HCT116 (cell line): Measurements from ENCODE around the gene FECH. TPM values are rescaled to one million over a fixed set of nuclear protein-coding genes. Genes with fewer than 3 reads are reported as not detected.

ENCODE experiments used
- ATAC-seq: fragments of 200-7000 bp; cut with Tn5 transposase; 2 replicates; pipeline ENCODE4 v1.9.1; 2020; ENCODE audit warnings: mild to moderate bottlenecking, moderate library complexity
- BruUV-seq: library from RNA; stranded (reverse); fragments of 400-500 nt; replicated peaks from 2 replicates; lab custom pipeline; 2021; lab: Mats Ljungman, UMichigan
- CTCF ChIA-PET: fragments of 300-600 bp; sonication (Branson Sonifier 250); formaldehyde crosslinking; loops from one replicate; lab custom pipeline; 2021; ENCODE audit warnings: antibody characterized with exemption; lab: Charles Lee
- POLR2A ChIA-PET: fragments of 300-600, 350-600 bp; sonication (Branson Sonifier 250); formaldehyde crosslinking; loops from one replicate; lab custom pipeline; 2021; ENCODE audit warnings: antibody characterized with exemption; lab: Charles Lee
- RAD21 ChIA-PET, 2 experiments: fragments of 300-600 bp; sonication (Branson Sonifier 250); formaldehyde crosslinking; loops; one replicate each; lab custom pipeline; 2023; ENCODE audit warnings: low total read pairs in 2 of 2; ENCODE audit not compliant: uncharacterized antibody in 2 of 2, unreplicated experiment in 2 of 2, low non-redundant PET in 1 of 2; lab: Charles Lee
- DNase-seq: peaks from one replicate; pipeline ENCODE4 v3.0.0-alpha.2; 2010; ENCODE audit warnings: low read depth, low spot score
- H2AFZ ChIP-seq: fragments of 200-600 bp; shearing (Covaris generic), sonication (generic); 2 replicates; pipeline ENCODE4 v1.6.1; 2017; ENCODE audit warnings: low read depth, mixed run types, mixed read lengths, antibody characterized with exemption, low read length; ENCODE audit not compliant: poor library complexity, severe bottlenecking
- H3K27ac ChIP-seq: 2 replicates; pipeline ENCODE4 v1.5.1; 2012; ENCODE audit warnings: low read depth, low read length
- H3K27me3 ChIP-seq: fragments of 200-600 bp; sonication (generic); 2 replicates; pipeline ENCODE4 v1.6.1; 2016; ENCODE audit warnings: mixed run types, low read length, mixed read lengths; ENCODE audit not compliant: insufficient read depth
- H3K36me3 ChIP-seq, 2 experiments: fragments of 200-500 bp in 1 of 2; fragments of 200-600 bp in 1 of 2; sonication (Bioruptor generic) in 1 of 2; sonication (generic) in 1 of 2; 2 replicates each; pipeline versions ENCODE4 v1.5.1 to v1.6.1; 2014 to 2016; ENCODE audit warnings: low read length in 2 of 2, inconsistent platforms in 1 of 2, mixed read lengths in 1 of 2, mixed run types in 1 of 2; ENCODE audit not compliant: insufficient read depth in 2 of 2, control insufficient read depth in 1 of 2
- H3K4me1 ChIP-seq, 2 experiments: fragments of 200-600 bp in 1 of 2; sonication (generic) in 1 of 2; 2 replicates each; pipeline versions ENCODE4 v1.5.1 to v1.6.1; 2012 to 2017; ENCODE audit warnings: low read length in 2 of 2, inconsistent platforms in 1 of 2, mild to moderate bottlenecking in 1 of 2, mixed read lengths in 1 of 2, mixed run types in 1 of 2, moderate library complexity in 1 of 2; ENCODE audit not compliant: insufficient read depth in 2 of 2, control insufficient read depth in 1 of 2
- H3K4me2 ChIP-seq: fragments of 200-600 bp; sonication (generic); 2 replicates; pipeline ENCODE4 v1.6.1; 2017; ENCODE audit warnings: mixed run types, low read length, mixed read lengths
- H3K4me3 ChIP-seq, 2 experiments: fragments of 200-600 bp in 1 of 2; sonication (generic) in 1 of 2; replicated peaks in 1 of 2; 2 replicates each; pipeline ENCODE4 v1.5.1; 2011 to 2016; ENCODE audit warnings: low read length in 2 of 2, control low read depth in 1 of 2, low read depth in 1 of 2, mild to moderate bottlenecking in 1 of 2, mixed read lengths in 1 of 2, mixed run types in 1 of 2
- H3K79me2 ChIP-seq: fragments of 200-600 bp; sonication (generic); 2 replicates; pipeline ENCODE4 v1.6.1; 2017; ENCODE audit warnings: mild to moderate bottlenecking, mixed run types, low read length, moderate library complexity, mixed read lengths; ENCODE audit not compliant: insufficient read depth
- H3K9ac ChIP-seq: fragments of 200-600 bp; sonication (generic); 2 replicates; pipeline ENCODE4 v1.6.1; 2016; ENCODE audit warnings: low read length, mixed read lengths
- H3K9me2 ChIP-seq: fragments of 200-600 bp; sonication (generic), shearing (Covaris generic); 2 replicates; pipeline ENCODE4 v1.6.1; 2017; ENCODE audit warnings: mixed run types, mild to moderate bottlenecking, moderate library complexity; ENCODE audit not compliant: insufficient read depth
- H3K9me3 ChIP-seq, 2 experiments: fragments of 200-500 bp in 1 of 2; fragments of 200-600 bp in 1 of 2; sonication (Bioruptor generic) in 1 of 2; sonication (generic) in 1 of 2; 2 replicates each; pipeline ENCODE4 v1.6.1; 2014 to 2017; ENCODE audit warnings: low read length in 2 of 2, mixed read lengths in 2 of 2, inconsistent platforms in 1 of 2, low read depth in 1 of 2, mild to moderate bottlenecking in 1 of 2, mixed run types in 1 of 2, moderate library complexity in 1 of 2; ENCODE audit not compliant: control insufficient read depth in 1 of 2, insufficient read depth in 1 of 2
- H4K20me1 ChIP-seq: fragments of 200-600 bp; sonication (generic), shearing (Covaris generic); 2 replicates; pipeline ENCODE4 v1.6.1; 2017; ENCODE audit warnings: mixed run types, mild to moderate bottlenecking, moderate library complexity; ENCODE audit not compliant: insufficient read depth
- ATF3 ChIP-seq: IDR thresholded peaks from 2 replicates; pipeline ENCODE4 v1.6.1; 2012
- CBX3 ChIP-seq: IDR thresholded peaks from 2 replicates; pipeline ENCODE4 v1.6.1; 2012; ENCODE audit warnings: low read depth
- CEBPB ChIP-seq: IDR thresholded peaks from 2 replicates; pipeline ENCODE4 v1.6.1; 2012; ENCODE audit warnings: low read depth
- CTCF ChIP-seq, 3 experiments: fragments of 200-600 bp in 1 of 3; sonication (generic) in 1 of 3; IDR thresholded peaks in 2 of 3; conservative IDR thresholded peaks in 1 of 3; 2 replicates each; pipeline ENCODE4 v1.5.1; 2012 to 2017; ENCODE audit warnings: low read depth in 2 of 3, low read length in 2 of 3, antibody characterized with exemption in 1 of 3, borderline replicate concordance in 1 of 3, control low read depth in 1 of 3, mild to moderate bottlenecking in 1 of 3, mixed read lengths in 1 of 3, mixed run types in 1 of 3, moderate library complexity in 1 of 3; ENCODE audit not compliant: insufficient read depth in 1 of 3
- ELF1 ChIP-seq: IDR thresholded peaks from 2 replicates; pipeline ENCODE4 v1.6.1; 2012; ENCODE audit warnings: low read depth, borderline replicate concordance
- EZH2 ChIP-seq: fragments of 200-600 bp; sonication (generic); IDR thresholded peaks from 2 replicates; pipeline ENCODE4 v1.6.1; 2017; ENCODE audit warnings: antibody characterized with exemption, mixed run types
- EZH2phosphoT487 ChIP-seq: fragments of 200-600 bp; IDR thresholded peaks from 2 replicates; pipeline ENCODE4 v1.6.1; 2018; ENCODE audit warnings: antibody characterized with exemption, borderline replicate concordance
- FOSL1 ChIP-seq: IDR thresholded peaks from 2 replicates; pipeline ENCODE4 v1.6.1; 2012; ENCODE audit warnings: low read depth
- JUND ChIP-seq: IDR thresholded peaks from 2 replicates; pipeline ENCODE4 v1.6.1; 2012
- POLR2A ChIP-seq: IDR thresholded peaks from 2 replicates; pipeline ENCODE4 v1.7.0; 2011; ENCODE audit warnings: borderline replicate concordance; ENCODE audit not compliant: insufficient read depth, insufficient read length; ENCODE audit errors: extremely low read depth
- POLR2AphosphoS5 ChIP-seq: IDR thresholded peaks from 2 replicates; pipeline ENCODE4 v1.6.1; 2011; ENCODE audit warnings: mild to moderate bottlenecking, low read depth, low read length, moderate library complexity
- REST ChIP-seq: IDR thresholded peaks from 2 replicates; pipeline ENCODE4 v1.6.1; 2012; ENCODE audit warnings: low read depth
- SIN3A ChIP-seq: IDR thresholded peaks from 2 replicates; pipeline ENCODE4 v1.6.1; 2012; ENCODE audit warnings: low read depth
- SP1 ChIP-seq: IDR thresholded peaks from 2 replicates; pipeline ENCODE4 v1.6.1; 2012; ENCODE audit warnings: low read depth
- SRF ChIP-seq: IDR thresholded peaks from 2 replicates; pipeline ENCODE4 v1.6.1; 2012; ENCODE audit warnings: low read depth
- TCF7L2 ChIP-seq: IDR thresholded peaks from 2 replicates; pipeline ENCODE4 v1.7.0; 2011; ENCODE audit warnings: borderline replicate concordance, inconsistent platforms; ENCODE audit not compliant: insufficient read depth, insufficient read length; ENCODE audit errors: extremely low read depth
- YY1 ChIP-seq: IDR thresholded peaks from 2 replicates; pipeline ENCODE4 v1.6.1; 2011; ENCODE audit warnings: low read length, low read depth, moderate library complexity, mild to moderate bottlenecking; ENCODE audit not compliant: insufficient replicate concordance; ENCODE audit errors: extremely low read depth
- ZBTB33 ChIP-seq: IDR thresholded peaks from 2 replicates; pipeline ENCODE4 v1.6.1; 2011; ENCODE audit warnings: mild to moderate bottlenecking, low read length, moderate library complexity; ENCODE audit not compliant: insufficient replicate concordance; ENCODE audit errors: extremely low read depth
- ZFX ChIP-seq: fragments of 450-650 bp; IDR thresholded peaks from 2 replicates; pipeline ENCODE4 v1.6.1; 2017
- ZNF274 ChIP-seq: fragments of 200-500 bp; sonication (Bioruptor generic); IDR thresholded peaks from 2 replicates; pipeline ENCODE4 v1.6.1; 2014; ENCODE audit warnings: mild to moderate bottlenecking, low read depth, low read length, inconsistent platforms
- intact Hi-C: fragments of 100-400 bp; cut with micrococcal nuclease; formaldehyde crosslinking; loops from 2 replicates; pipeline ENCODE4 v1.10.0; 2022
- total RNA-seq: library from RNA; stranded (reverse); gene quantifications from one replicate; pipeline ENCODE4 v1.2.1, GENCODE V29; 2021; ENCODE audit not compliant: unreplicated experiment

The FECH gene
- total RNA-seq, 1 experiment from 2014 or later, result 42.7 TPM

- CTCF ChIA-PET, result no interaction called here
- intact Hi-C loops, result no loop called here
Observed at GRCh38 chr18:57555134-57555533, 31.4 kb downstream of the FECH start.

More at GRCh38 chr18:57555134-57555533, 31.4 kb downstream of the FECH start:
- peaks cover 10 to 19% of the 10 kb centered on the region in 2 experiments; a peak in 3 of 4 replicates for H3K36me3 ChIP-seq
- no peaks in the 10 kb centered on the region for H3K79me2 ChIP-seq
- no peaks in the 10 kb centered on the region for H3K27me3 ChIP-seq
- ATAC-seq (no peak), DNase-seq (no peak)
- no peaks in the 10 kb centered on the region for H3K4me1 ChIP-seq
- H4K20me1 ChIP-seq, result no peaks in the 10 kb centered on the region
- no peak overlapping the region for H2AFZ ChIP-seq
- BruUV-seq, result no TSS peak
- TF ChIP-seq EZH2phosphoT487 (no peak), REST (no peak), FOSL1 (no peak), POLR2AphosphoS5 (no peak), TCF7L2 (no peak), ATF3 (no peak), YY1 (no peak), CTCF (IDR thresholded peaks at IDR 0.05 in 2 of 3, conservative IDR thresholded peaks at IDR 0.05 in 1 of 3; ENCODE audit: borderline replicate concordance in 1 of 3, insufficient read depth in 1 of 3, low read depth in 2 of 3, low read length in 2 of 3) (no peak), POLR2A (no peak), JUND (no peak), CBX3 (no peak), ELF1 (no peak), ZFX (no peak), SIN3A (no peak), SP1 (no peak), EZH2 (no peak), ZNF274 (no peak), CEBPB (no peak), ZBTB33 (no peak), SRF (no peak)
- no peak overlapping the region for H3K27ac ChIP-seq
- H3K4me2 ChIP-seq, result no peak overlapping the region
- H3K9ac ChIP-seq, result no peak overlapping the region
- ChIA-PET RAD21 (no interaction called here), POLR2A (no interaction called here)
- 0 out of 2 replicates have a peak, but pooled peaks cover 3% of the 10 kb centered on the region for H3K9me2 ChIP-seq
- no peak overlapping the region for H3K4me3 ChIP-seq
- no peaks in the 10 kb centered on the region for H3K9me3 ChIP-seq
